HK-2 (cell line): ENCODE results near the gene RAB4A.

Experiments used
- DNase-seq: peaks from one replicate; pipeline ENCODE4 v3.0.0-alpha.2; 2018; ENCODE audit not compliant: unreplicated experiment

The RAB4A gene

DNA sequence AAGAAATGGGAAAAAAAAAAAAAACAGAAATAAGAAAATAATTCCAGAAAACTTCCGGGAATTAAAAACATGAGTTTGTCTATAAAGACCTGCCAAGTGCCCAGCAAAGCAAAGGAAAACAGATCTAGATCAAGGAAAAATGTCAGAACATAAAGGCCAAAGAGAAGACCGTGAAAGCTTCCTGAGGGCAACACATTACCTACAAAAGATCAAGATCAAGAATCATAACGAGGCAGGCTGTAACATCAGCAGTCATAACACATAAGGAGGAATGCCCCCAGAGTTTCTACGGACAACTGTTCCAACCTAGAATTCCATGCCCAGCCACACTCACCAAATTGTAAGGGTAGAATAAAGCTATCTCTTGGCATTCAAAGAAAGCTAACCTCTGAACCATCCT, 68.2 kb downstream of the RAB4A start:
- no peak for DNase-seq

DNA sequence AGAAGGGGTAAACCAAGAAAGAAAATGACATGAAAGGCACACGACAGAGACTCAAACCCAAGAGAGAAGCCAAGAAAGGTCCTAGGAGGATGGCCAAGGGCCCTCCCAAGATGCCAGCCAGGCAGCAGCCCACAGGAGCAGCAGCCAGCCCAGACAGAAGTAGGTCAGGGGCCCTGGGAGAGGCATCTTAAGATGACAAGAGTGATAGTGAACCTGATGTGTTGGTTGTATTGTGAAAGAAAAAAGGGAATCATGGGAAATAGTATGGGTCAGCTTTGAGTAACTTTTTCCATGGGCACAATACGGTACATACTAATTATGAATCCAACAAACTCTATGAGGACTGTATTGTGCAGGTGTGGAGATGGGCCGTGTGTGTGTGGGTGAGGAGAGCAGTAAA, 68.6 kb downstream of the RAB4A start:
- no peak for DNase-seq

DNA sequence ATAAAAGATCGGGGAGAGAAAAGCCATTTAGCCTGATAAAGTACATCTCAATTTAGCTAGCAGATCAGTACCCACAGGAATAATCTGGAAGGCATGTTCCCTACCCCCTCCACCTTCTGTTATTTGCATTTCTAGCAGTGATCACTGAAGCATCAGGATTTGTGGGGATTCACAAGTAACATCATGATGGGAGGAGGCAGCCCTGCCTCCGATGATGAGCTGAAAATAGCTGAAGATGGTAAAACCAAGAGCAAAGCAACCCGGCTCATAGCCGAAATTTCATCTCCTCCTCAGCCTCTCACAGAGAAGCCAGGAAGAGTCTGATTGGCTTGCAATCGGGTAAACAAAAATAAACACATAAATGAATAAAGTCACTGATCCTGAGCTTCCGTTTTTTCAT, 69.6 kb downstream of the RAB4A start:
- no peak for DNase-seq

DNA sequence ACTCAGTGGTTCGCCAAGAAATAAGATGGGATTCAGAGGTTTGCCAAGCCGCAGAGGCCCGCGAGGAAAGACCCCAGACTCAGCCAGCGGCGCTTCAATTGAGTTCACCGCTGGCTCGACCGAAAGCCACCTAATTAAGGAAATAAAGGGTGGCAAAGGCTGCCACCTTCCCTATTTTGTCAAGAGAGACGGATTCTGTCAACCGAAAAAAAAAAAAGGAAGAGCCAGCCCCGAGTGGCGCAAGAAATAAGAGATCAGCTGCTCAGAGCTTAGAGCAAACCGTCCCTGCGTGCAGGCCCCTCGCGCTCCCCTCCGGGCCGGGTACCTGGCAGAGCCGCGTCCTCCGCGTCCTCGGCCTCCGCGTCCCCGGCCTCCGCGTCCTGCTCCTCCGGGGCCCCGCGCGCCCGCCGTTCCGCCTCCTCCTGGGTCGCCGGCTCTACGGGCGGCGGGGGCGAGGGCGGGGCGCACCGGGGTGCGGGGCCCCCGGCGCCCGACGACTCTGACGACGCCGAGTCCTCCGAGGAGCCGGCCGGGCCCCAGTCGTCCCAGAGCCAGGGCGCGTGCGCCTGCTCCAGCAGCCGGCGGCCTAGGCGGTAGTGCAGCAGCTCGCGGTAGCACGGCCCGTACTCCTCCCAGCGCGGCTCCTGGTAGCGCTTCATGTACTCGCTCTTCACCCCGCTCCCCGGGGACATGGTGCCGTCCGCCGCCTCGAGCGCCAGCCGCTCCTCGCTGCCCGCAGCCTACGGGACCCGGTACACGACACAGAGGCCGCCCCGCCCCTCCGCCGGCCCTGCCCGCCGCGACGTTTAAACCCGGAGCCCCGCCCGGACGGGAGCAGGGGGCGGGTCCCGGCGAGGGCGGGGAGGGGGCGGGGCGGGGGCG, 71.1 kb downstream of the RAB4A start:
- DNase-seq = peak; percentile 86

DNA sequence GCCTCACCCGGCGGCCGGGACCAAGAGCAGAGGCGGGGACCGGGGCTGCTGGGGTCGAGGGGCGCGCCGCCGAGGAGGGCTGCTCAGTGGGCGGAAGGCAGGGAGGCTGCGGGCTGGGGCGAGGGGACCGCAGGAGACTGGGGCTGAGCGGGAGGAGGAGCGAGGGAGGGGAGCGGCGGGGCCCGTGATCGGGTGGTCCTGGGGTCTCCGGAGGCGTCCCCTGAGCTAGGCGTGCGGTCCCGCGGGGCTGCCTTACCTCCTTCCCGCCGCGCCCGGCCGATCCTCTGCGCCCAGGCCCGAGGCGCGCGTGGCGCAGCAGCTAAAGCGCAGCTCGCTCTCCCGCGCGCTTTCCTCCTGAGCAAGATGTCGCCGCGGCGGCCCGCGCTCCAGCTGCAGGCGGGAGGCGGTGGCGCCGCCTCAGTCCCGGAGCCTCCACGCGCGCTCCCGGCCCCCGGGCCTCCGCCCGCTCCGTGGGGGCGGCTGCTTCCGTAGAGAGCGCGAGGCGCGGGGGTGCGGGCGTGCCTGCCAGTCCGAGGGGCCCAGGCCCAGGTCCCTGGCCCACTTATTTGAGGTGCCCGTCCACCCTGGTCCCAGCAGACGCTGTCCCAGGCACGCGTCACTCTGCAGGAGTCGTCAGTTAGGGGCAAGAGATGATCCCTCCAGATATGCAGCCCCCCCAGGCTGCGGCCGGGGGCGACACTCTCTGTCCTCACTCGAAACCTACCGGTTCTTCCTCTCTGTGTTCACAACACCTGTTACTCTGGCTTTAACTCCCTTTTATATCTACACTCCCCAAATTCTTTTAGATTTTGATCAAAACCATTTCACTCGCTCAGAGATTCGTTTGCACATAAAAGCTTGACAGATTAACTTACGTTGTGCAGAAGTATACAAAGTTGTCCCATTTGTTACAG, 72.0 kb downstream of the RAB4A start, which contains the start of gene CCSAP:
TSS of gene CCSAP (minus strand) at position 392 of the 914 bp plus-strand sequence. CDS start 582 bp downstream, outside the sequence.
- peak; percentile 55 for DNase-seq

DNA sequence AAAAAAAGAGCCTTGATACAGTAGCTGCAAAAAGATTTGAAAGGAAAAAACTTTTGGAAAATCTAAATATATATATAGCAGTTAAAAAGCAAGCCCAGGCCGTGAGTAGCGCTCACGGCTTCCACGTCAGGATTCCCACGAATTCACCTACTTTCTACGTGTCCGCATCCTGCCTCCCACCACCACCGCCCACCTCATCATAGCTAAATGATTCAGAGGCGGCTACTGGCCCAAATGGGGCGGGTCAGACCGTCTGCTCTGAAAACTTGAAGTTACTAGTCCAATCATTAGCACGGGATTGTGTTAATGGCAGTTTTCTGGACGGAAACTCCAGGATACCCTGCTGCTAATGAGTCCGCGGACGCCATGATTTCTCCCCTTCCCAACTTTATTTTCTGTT, 73.2 kb downstream of the RAB4A start:
- no peak for DNase-seq

DNA sequence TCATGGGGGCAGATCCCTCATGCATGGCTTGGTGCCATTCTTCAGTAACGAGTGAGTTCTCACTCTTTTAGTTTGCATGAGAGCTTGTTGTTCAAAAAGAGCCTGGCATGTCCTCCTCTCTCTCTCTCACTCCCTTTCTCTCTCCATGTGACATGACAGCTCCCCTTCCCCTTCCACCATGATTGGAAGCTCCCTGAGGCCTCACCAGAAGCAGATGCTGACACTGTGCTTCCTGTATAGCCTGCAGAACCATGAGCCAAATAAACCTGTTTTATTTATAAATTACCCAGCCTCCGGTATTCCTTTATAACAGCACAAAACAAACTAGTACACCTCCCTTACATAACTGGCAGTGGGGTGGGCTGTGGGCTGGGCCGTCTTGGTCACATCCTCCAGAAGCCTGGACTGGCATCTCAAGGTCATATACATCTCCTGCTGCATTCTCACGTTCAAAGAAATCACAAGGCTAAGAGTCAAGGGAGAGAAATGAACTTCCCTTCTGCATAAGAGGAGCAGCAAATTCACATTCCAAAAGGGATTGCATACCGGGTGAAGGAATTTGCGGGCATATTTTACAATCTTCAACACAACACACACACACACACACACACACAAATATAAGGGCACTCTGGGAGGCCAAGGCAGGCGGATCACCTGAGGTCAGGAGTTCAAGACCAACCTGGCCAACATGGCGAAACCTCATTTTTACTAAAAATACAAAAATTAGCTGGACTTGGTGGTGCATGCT, 74.2 kb downstream of the RAB4A start:
- DNase-seq = no peak

DNA sequence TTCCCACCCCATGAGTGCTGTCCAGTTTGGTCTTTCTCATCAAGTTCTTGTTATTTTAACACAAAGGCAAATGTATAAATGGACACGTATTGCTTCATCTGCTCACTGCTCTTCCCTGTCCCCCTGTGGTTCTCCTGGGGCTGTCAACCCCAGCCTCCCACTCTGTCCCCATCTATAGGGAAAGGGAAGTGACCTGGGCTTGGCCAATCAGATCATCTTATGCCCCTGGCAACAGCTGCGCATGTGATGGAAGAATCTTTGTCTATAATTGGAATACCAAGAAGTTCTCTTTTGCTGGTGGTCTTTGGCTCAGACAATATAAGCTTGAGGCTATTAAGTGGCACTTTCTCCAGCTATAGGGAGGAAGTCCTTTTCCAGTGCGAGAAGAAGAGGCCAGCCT, 76.6 kb downstream of the RAB4A start:
- DNase-seq = no peak

DNA sequence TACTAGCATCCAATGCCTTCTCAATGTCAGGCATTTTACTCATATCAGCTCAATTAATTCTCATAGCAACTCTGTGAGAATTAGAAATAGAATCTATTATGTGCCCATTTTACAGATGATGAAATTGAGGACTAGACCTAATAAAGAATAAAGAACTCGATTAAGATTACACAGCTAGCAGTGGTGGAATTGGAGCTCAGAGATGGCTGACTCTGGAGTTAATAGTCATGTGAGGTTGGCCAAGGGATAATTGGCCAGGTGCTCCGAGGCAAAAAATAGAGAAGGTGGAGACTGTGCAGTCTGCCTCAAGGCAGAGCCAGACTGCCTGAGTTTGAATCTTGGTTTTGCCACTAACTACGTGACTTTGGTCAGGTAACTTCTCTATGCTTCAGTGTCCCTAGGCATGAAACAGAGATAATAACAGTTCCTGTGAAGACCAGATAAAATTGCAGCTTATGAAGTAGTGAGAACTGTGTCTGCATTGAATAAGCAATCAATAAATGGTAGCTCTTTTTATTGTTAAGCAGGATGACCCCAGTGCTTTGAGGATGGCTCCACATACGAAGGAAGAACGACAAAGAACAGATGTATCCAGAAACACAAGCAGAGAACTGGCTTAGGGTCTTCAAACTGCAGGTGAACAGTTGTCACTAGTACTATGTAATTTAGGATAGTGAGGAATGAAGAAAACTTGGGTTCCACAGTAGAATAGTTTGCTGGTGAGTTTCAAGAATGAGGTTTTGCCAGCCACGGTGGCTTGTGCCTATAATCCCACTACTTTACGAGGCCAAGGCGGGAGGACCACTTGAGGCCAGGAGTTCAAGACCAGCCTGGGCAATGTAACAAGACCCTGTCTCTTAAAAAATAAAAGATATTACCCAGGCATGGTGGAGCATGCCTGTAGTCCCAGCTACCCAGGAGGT, 78.8 kb downstream of the RAB4A start:
- no peak for DNase-seq

DNA sequence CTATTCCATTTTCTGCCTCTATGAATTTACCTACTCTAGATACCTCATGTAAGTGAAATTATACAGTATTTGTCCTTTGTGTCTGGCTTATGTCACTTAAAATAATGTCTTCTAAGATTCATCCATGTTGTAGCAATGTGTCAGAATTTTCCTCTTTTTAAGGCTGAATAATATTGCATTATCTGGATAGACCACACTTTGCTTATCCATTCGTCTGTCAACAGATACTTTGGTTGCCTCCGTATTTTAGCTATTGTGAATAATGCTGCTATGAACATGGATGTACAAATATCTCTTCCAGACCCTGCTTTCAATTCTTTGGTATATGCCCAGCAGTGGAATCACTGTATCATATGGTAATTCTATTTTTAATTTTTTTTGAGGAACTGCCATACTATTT, 82.1 kb downstream of the RAB4A start:
- no peak for DNase-seq

DNA sequence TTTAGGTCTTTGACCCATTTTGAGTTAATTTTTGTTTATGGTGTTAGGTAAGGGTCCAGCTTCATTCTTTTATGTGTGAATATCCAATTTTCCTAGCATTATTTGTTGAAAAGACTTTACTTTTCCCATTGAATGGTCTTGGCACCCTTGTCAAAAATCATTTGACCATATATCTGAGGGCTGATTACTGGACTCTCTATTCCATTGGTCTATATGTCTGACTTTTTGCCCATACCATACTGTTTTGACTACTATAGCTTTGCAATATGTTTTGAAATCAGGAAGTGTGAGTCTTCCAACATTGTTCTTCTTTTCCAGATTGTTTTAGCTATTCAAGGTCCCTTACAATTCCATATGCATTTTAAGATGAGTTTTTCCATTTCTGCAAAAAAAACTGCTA, 83.3 kb downstream of the RAB4A start:
- no peak for DNase-seq
